Measurements from ENCODE around the gene DOK6. TPM values are rescaled to one million over a fixed set of nuclear protein-coding genes. Genes with fewer than 3 reads are reported as not detected.
A peak's percentile ranks its signal among the peaks of the same experiment; 100 is the strongest.

Gene DOK6
- total RNA-seq, 1 donor from 2014 or later = not detected

DNA sequence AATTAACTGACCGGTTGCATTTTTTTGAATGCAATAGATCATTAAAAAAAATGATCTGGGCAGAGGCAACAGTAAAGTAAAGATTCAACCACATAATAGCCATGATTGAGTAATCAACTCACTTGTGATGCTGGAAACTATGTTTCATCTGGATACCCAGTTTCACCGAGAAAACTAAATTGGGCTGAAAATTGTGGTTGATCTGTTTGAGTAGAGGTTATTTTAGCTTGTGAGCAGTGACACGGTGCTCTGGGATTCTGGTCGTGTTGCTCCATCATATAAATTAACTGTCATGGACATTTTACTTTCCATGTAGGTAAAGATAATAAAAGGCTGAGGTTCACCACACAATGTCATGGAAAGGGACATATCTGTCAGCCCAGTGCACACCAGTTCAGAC lies 488.3 kb downstream of the DOK6 start:
- intact Hi-C loops (cut with micrococcal nuclease) = no loop called here
- Mint-ChIP-seq H3K27ac (no peak overlapping the region), H3K9me3 (peaks cover 5% of the 10 kb centered on the region), H3K4me3 (no peak overlapping the region), H3K27me3 (peaks cover 3% of the 10 kb centered on the region), H3K4me1 (peaks cover 10% of the 10 kb centered on the region), H3K36me3 (ENCODE audit: low read depth) (peaks cover 4% of the 10 kb centered on the region)
- ChIA-PET CTCF (no interaction called here), POLR2A (interaction anchor here (0.6 kb wide), 1 partner anchor 36 kb away, joined by 3 read pairs; no protein-coding TSS in a partner anchor)
- no peak for DNase-seq
- ATAC-seq (ENCODE audit: low read depth) = no peak
- TF ChIP-seq, protein P1, sequence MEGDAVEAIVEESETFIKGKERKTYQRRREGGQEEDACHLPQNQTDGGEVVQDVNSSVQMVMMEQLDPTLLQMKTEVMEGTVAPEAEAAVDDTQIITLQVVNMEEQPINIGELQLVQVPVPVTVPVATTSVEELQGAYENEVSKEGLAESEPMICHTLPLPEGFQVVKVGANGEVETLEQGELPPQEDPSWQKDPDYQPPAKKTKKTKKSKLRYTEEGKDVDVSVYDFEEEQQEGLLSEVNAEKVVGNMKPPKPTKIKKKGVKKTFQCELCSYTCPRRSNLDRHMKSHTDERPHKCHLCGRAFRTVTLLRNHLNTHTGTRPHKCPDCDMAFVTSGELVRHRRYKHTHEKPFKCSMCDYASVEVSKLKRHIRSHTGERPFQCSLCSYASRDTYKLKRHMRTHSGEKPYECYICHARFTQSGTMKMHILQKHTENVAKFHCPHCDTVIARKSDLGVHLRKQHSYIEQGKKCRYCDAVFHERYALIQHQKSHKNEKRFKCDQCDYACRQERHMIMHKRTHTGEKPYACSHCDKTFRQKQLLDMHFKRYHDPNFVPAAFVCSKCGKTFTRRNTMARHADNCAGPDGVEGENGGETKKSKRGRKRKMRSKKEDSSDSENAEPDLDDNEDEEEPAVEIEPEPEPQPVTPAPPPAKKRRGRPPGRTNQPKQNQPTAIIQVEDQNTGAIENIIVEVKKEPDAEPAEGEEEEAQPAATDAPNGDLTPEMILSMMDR (IDR thresholded peaks at IDR 0.05) = no peak

DNA sequence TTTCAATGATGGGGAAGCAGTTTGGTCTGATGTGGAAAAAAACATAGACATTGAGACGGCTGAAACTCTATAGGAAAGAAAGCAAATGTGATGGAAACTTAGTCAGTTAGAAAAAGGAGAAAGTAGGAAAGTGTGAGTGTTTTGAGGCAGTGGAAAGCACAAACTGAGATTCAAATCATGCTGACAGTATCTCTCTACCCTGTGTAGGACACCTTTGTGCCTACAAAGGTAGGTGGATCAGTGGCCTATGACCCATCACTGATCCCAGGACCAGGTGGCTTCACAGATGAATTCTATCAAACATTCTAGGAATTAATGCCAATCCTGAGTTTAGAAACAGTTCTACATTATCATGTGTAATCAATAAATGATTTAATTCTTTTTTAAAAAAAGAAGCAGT lies 489.9 kb downstream of the DOK6 start:
- H3K36me3 Mint-ChIP-seq (ENCODE audit: low read depth) = peaks cover 4% of the 10 kb centered on the region
- ChIA-PET POLR2A (no interaction called here), CTCF (no interaction called here)
- H3K4me3 Mint-ChIP-seq = no peak overlapping the region
- TF ChIP-seq, protein P1 (IDR thresholded peaks at IDR 0.05) = no peak
- peaks cover 3% of the 10 kb centered on the region for H3K27me3 Mint-ChIP-seq
- H3K9me3 Mint-ChIP-seq = peaks cover 5% of the 10 kb centered on the region
- peaks cover 3% of the 10 kb centered on the region for H3K4me1 Mint-ChIP-seq
- ATAC-seq (ENCODE audit: low read depth) (no peak), DNase-seq (no peak)
- intact Hi-C loops (cut with micrococcal nuclease) = no loop called here
- H3K27ac Mint-ChIP-seq = no peak overlapping the region

DNA sequence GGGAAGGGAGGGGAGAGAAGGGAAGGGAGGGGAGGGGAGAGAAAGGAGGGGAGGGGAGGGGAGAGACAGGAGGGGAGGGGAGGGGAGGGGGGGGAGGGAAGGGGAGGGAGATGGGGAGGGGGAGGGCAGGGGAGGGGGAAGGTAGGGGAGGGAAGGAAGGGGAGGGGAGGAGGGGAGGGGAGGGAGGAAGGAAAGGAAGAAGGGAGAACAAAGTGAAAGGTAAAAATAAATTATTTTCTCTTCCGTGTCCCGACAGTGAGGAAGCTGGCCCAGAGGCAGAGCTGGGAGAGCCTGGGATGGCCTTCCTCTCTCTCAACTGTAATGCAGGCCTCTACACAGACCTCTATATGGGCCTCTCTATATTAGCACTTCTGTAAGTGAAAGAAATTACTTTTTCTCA lies 493.8 kb downstream of the DOK6 start:
- H3K4me1 Mint-ChIP-seq = peaks cover 6% of the 10 kb centered on the region
- no peak overlapping the region for H3K4me3 Mint-ChIP-seq
- peaks cover 4% of the 10 kb centered on the region for H3K36me3 Mint-ChIP-seq (ENCODE audit: low read depth)

DNA sequence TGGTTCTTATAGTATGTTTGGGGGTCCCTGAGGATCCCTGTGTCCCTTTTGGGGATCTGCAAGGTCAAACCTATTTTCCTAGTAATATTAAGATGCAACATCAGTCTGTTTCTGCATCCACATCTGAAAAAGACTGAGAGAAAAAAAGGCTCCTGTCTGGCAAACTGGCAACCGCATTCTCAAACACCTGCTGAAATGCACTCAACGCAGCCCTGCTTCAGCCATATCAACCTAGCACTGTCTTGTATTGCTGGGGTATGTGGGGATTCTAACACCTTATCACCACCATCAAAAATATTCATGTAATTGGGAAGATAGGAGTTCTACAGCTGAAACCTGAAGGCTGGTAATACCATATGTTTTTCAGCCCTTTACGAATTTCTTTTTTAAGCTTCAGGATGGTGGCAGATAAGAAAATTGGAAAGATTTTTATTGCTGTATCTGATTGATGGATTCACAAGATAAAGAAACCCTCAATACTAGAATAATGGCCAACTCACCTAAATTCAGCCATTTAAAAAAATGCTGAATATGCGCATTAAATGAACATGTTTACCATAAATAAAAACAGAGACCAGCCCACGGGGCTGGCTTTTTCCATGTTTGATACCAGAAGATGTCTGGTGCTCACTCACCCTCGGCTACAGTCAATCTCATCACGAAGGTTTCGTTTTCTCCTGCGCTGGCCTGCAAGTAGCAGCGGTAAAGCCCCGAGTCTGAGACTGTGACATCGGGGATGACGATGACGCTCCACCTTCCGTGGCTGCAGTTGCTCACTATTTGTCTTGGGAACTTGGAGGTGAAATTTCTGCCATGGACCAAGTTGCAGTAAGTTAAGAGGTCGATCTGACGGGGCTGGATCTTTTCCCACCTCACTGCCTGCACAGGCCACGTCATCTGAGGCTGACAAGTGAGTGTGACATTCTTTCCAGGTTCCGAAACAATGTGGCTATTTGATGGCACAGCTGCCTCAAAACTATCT lies 494.7 kb downstream of the DOK6 start:
- H3K27ac Mint-ChIP-seq = no peak overlapping the region
- TF ChIP-seq, protein P1 (IDR thresholded peaks at IDR 0.05) = no peak
- H3K36me3 Mint-ChIP-seq (ENCODE audit: low read depth) = peaks cover 4% of the 10 kb centered on the region
- intact Hi-C loops (cut with micrococcal nuclease) = no loop called here
- no peaks in the 10 kb centered on the region for H3K27me3 Mint-ChIP-seq
- no peak for DNase-seq
- POLR2A ChIA-PET = no interaction called here
- no peak for ATAC-seq (ENCODE audit: low read depth)
- no peak overlapping the region for H3K4me3 Mint-ChIP-seq
- H3K4me1 Mint-ChIP-seq = peaks cover 6% of the 10 kb centered on the region
- CTCF ChIA-PET = no interaction called here
- H3K9me3 Mint-ChIP-seq = peaks cover 7% of the 10 kb centered on the region

More for the DNA sequence above, 493.8 kb downstream of the DOK6 start:
- CTCF ChIA-PET = no interaction called here
- intact Hi-C loops (cut with micrococcal nuclease) = no loop called here
- TF ChIP-seq, protein P1 (IDR thresholded peaks at IDR 0.05) = no peak
- no peak overlapping the region for H3K27ac Mint-ChIP-seq
- ATAC-seq (ENCODE audit: low read depth) (no peak), DNase-seq (no peak)
- POLR2A ChIA-PET = no interaction called here
- peaks cover 5% of the 10 kb centered on the region for H3K9me3 Mint-ChIP-seq
- H3K27me3 Mint-ChIP-seq = no peaks in the 10 kb centered on the region

DNA sequence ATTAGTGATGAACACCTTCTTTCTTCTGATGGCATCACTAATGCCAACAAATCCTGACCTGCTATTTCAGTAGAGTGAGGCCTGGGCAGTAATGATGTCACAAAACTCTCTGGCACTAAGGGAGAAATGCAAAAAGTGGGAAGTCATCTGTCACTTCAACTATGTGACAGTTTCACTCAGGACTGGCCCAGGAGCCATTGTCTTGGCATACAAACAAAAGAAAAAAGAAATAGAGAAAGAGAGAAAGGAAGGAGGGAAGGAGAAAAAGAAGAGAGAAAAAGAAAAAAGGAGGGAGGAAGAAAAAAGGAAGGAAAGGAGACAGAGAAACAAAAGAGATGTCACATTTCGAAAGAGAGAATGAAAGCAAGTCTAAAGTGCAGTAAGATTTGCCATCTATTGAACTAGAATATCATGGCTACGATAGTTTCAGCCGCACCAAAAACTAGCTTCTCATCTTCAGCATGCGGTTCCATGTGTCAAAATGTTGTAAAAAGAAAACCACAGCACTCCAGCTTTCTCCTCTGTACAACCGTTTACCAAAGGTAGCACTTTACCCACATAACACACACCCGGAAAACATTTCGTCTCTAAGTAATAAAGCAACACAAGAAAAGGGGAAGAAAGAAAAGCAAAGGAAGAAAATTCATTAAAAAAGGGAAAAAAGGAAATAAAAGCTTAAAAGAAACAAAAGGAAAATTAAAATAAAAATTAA lies 496.9 kb downstream of the DOK6 start:
- peak overlapping the region; percentile 44 for H3K4me3 Mint-ChIP-seq
- CTCF ChIA-PET = no interaction called here
- peaks cover 6% of the 10 kb centered on the region for H3K4me1 Mint-ChIP-seq
- no peaks in the 10 kb centered on the region for H3K27me3 Mint-ChIP-seq
- TF ChIP-seq, protein P1 (IDR thresholded peaks at IDR 0.05) = no peak
- H3K27ac Mint-ChIP-seq = no peak overlapping the region
- peaks cover 3% of the 10 kb centered on the region for H3K9me3 Mint-ChIP-seq
- POLR2A ChIA-PET = no interaction called here
- intact Hi-C loops (cut with micrococcal nuclease) = no loop called here
- no peaks in the 10 kb centered on the region for H3K36me3 Mint-ChIP-seq (ENCODE audit: low read depth)
- DNase-seq (no peak), ATAC-seq (ENCODE audit: low read depth) (no peak)
